Activated CD4-positive, CD25-positive, alpha-beta regulatory T cell (primary cell): Measurements from ENCODE around the gene SLC25A47.
"Not testable (repeated sequence)": the region's sequence is repeated elsewhere in the genome, so short reads cannot be mapped to it uniquely, and the experiment has no call there.

Source experiments
- DNase-seq, 4 experiments: peaks; one replicate each; lab custom pipeline; 2025; lab: John Stamatoyannopoulos, UW

SLC25A47 gene

GRCh38 chr14:100289916-100290606 lies 33.1 kb upstream of the SLC25A47 start:
- DNase-seq: no peak

GRCh38 chr14:100290607-100291304 lies 32.4 kb upstream of the SLC25A47 start:
- DNase-seq: no peak

- DNase-seq: no peak
These were observed 31.6 kb upstream of the SLC25A47 start for GRCh38 chr14:100291305-100292075.

- DNase-seq: no peak
These were observed 30.8 kb upstream of the SLC25A47 start for GRCh38 chr14:100292301-100292775.

GRCh38 chr14:100292776-100293461 lies 30.2 kb upstream of the SLC25A47 start:
- no peak for DNase-seq

- no peak for DNase-seq
These were observed 29.5 kb upstream of the SLC25A47 start for GRCh38 chr14:100293497-100294212.

GRCh38 chr14:100294213-100294962 lies 28.8 kb upstream of the SLC25A47 start:
- no peak for DNase-seq

- no peak for DNase-seq
These were observed 28.2 kb upstream of the SLC25A47 start for GRCh38 chr14:100294963-100295330.

- DNase-seq: no peak
These were observed 27.6 kb upstream of the SLC25A47 start for GRCh38 chr14:100295376-100296105.

GRCh38 chr14:100296106-100296651 lies 27.0 kb upstream of the SLC25A47 start:
- DNase-seq: no peak

- not testable (repeated sequence) for DNase-seq
These were observed 26.4 kb upstream of the SLC25A47 start for GRCh38 chr14:100296729-100297128.

- DNase-seq: no peak
These were observed 25.5 kb upstream of the SLC25A47 start for GRCh38 chr14:100297320-100298300.

GRCh38 chr14:100298551-100299237 lies 24.4 kb upstream of the SLC25A47 start:
- no peak for DNase-seq

GRCh38 chr14:100299238-100299560 lies 23.9 kb upstream of the SLC25A47 start:
- DNase-seq: no peak

- DNase-seq: no peak
These were observed 20.5 kb upstream of the SLC25A47 start for GRCh38 chr14:100302616-100303015.

GRCh38 chr14:100303179-100303578 lies 20.0 kb upstream of the SLC25A47 start:
- no peak for DNase-seq

- DNase-seq: no peak
These were observed 19.2 kb upstream of the SLC25A47 start for GRCh38 chr14:100303925-100304324.

GRCh38 chr14:100304825-100305323 lies 18.3 kb upstream of the SLC25A47 start:
- DNase-seq: no peak
